GM18499 (cell line): ENCODE measurements around the gene TEX14.
"Not testable (repeated sequence)": the region's sequence is repeated elsewhere in the genome, so short reads cannot be mapped to it uniquely, and the experiment has no call there.

Experiments used
- ATAC-seq: cut with Tn5 transposase; IDR thresholded peaks from one replicate; pipeline ENCODE4 v1.9.1; 2021; ENCODE audit warnings: moderate number of reproducible peaks; ENCODE audit not compliant: insufficient read depth, unreplicated experiment

Gene TEX14

DNA sequence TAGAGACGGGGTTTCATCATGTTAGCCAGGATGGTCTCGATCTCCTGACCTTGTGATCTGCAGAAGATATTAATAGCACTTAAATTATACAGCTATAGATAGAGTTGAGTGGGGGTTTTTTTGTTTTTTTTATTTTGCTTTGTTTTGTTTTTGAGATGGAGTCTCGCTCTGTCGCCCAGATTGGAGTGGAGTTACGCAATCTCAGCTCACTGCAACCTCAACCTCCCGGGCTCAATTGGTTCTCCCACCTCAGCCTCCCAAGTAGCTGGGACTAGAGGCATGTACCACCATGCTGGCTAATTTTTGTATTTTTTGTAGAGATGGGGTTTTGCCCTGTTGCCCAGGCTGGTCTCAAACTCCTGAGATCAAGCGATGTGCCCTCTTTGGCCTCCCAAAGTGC is 1.8 kb downstream of the TEX14 start:
- ATAC-seq, result not testable (repeated sequence)

GRCh38 chr17:58688521-58688920 is 3.3 kb downstream of the TEX14 start:
- no peak for ATAC-seq

- no peak for ATAC-seq
Observed at GRCh38 chr17:58686980-58687379, 4.9 kb downstream of the TEX14 start.

DNA sequence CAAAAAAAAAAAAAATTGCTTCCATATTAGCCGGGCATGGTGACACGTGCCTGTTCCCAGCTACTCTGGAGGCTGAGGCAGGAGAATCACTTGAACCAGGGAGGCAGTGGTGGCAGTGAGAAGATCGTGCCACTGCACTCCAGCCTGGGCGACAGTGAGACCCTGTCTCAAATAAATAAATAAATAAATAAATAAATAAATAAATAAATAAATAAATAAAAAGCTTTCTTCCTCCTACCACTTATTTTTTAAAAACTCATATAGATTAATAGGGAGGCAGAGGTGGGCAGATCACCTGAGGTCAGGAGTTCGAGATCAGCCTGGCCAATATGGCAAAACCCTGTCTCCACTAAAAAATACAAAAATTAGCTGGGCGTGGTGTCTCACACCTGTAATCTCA is 7.4 kb downstream of the TEX14 start:
- not testable (repeated sequence) for ATAC-seq

DNA sequence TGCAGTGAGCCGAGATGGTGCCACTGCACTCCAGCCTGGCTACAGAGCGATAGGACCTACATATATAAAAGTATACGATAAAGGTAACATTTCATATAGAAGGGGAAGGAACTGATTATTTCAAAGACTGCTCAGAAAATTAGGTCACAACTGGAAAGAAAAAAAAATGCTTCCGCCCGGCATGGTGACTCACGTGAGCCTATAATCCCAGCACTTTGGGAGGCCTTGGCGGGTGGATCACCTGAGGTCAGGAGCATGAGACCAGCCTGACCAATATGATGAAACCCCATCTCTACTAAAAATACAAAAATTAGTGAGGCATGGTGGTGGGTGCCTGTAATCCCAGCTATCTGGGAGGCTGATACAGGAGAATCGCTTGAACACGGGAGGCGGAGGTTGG is 7.8 kb downstream of the TEX14 start:
- ATAC-seq, result no peak

GRCh38 chr17:58680038-58680369 is 11.8 kb downstream of the TEX14 start:
- ATAC-seq, result no peak

- no peak for ATAC-seq
Observed at GRCh38 chr17:58679263-58680037, 12.4 kb downstream of the TEX14 start.

GRCh38 chr17:58678287-58678686 is 13.6 kb downstream of the TEX14 start:
- ATAC-seq, result not testable (repeated sequence)

GRCh38 chr17:58677194-58677880 is 14.5 kb downstream of the TEX14 start:
- no peak for ATAC-seq

GRCh38 chr17:58671969-58672368 is 19.9 kb downstream of the TEX14 start:
- no peak for ATAC-seq

GRCh38 chr17:58669853-58670252 is 22.0 kb downstream of the TEX14 start:
- ATAC-seq, result no peak

DNA sequence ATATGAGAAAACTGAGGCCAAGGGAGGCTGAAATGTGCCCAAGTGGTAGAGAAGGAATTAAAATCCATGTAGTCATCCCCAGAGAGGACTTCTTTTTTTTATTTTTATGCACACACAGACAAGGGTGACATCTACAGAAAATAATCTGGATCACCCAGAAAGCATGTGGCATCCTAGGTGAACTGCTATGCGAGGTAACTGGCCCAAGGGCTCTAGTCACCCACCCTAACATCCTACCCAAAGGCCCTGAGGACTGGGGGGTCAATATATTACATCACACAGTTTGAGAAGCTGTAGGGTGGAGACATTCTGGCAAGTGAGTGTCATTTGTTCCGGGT is 23.3 kb downstream of the TEX14 start:
- no peak for ATAC-seq

DNA sequence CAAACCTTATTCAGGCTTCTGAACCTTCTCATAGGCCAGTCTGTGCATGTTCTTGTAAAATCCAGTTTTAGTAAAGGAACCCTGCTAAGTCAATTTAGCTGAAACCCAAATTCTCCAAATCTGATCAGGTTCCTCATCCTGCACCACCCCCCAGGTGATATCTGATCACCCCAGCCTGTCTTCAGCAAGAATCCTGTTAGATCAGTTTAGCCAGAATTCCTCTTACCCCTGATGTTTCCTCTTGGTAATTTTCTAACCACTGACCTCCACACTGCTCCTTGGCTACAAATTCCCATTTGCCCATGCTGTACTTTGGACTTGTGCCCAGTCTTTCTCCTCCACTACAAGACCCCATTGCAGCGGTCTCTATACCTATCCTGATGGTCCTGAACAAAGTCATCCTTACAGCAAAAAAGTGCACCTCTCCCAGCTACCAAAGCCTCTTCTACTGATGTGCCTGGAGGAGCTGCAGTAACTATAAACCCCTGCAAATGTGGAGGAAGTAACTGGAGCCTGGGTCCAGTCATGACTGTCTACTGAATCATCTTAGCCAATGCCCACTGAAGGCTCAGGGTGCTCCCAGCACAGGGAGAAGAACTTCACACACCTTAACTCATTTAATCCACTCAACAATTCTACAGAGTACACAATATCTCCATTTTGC is 23.8 kb downstream of the TEX14 start:
- no peak for ATAC-seq

- no peak for ATAC-seq
Observed at GRCh38 chr17:58666858-58667267, 25.0 kb downstream of the TEX14 start.

DNA sequence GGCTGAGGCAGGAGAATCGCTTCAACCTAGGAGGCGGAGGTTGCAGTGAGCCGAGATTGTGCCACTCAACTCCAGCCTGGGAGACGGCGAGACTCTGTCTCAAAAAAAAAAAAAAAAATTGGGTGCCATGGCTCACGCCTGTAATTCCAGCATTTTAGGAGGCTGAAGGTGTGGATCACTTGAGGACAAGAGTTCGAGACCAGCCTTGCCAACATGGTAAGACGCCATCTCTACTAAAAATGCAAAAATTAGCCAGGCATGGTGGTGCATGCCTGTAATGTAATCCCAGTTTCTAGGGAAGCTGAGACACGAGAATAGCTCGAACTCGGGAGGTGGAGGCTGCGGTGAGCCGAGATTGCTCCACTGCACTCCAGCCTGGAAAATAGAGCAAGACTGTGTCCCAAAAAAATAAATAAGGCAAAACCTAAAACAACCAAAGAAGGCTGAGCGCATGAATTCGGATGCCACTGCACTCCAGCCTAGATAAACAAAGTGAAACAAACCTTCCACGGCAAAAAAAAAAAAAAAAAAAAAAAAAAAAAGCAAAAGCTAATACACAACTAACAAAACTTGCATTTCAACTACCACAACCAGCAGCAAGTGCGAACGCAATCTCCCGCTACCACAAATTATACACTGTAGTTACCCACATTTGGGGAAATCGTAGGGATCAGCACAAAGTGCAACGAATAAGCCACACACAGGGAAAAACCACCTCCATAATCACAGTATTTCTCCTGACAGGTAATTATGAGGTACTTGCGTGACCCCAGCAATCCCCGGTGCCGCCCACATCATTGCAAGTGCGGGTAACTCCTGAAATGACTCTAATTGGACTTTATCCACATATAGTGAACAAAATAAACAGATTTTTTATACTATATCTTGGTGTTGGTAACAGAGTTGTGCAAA is 25.6 kb downstream of the TEX14 start:
- no peak for ATAC-seq

DNA sequence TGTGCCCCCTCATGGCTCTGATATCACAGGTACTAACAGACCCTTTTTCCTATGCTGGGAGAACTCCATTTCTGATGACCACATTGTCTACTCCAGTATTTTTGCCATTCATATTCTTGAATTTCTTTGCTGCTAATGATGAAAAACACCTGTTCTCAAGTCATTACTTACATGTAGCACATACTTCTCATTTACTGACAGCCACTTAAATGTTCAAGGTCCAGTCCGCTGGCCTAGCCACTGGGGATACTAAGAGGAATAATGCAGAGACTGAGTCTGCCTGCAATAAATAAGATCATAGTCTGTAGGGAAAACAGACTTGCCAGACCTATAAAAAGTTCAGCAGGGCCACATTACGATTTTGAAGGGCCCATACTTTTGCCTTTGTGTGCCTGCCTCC is 27.5 kb downstream of the TEX14 start:
- ATAC-seq, result no peak

DNA sequence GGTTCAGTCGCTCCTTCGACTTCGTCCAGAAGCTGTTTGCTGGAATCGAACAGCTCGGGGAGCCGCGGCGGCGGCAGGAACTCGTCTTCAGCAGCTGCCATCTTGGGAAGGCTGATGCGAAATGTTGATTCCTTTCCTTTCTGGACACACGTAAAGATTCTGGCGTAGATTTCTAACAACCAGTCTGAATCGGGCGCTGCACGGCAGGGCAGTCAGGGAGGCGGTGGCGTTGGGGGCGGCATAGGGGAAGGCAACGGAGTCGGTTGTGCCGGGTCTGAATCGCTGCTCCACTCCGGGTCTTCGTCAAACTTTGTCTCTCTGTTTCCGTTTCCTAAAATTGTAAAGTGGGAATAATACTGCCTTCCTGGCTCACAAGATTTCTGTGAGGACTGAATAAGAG is 30.3 kb downstream of the TEX14 start:
- no peak for ATAC-seq

GRCh38 chr17:58660621-58661020 is 31.2 kb downstream of the TEX14 start:
- no peak for ATAC-seq

- ATAC-seq, result not testable (repeated sequence)
Observed at GRCh38 chr17:58659714-58660084, 32.1 kb downstream of the TEX14 start.

- ATAC-seq, result peak; percentile 65
Observed at GRCh38 chr17:58658804-58659713, 32.8 kb downstream of the TEX14 start.
